Effector CD8-positive, alpha-beta T cell (primary cell): ENCODE results near the gene SLC30A4.
A peak's percentile ranks its signal among the peaks of the same experiment; 100 is the strongest.

Experiments
- DNase-seq: peaks from one replicate; lab custom pipeline; 2025; lab: John Stamatoyannopoulos, UW

Gene SLC30A4

DNA sequence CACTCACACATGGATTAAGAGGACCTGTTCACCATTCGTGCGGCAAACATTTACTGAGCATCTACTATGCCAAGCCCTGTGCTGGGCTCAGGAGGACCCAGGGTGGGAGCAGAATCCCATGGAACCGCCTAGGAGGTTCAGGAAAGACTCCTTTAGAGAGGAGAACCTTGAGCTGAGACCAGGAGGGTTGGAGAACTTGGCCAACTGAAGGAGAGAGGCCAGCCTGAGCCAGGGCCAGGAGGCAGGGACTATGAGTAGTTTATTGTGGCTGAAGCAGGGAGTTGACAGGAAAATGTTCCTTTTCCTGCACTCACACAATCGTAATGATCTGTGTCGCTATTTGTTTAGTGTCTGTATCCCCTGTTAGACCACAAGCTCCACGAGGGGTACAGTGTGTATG is 71.3 kb downstream of the SLC30A4 start:
- DNase-seq, result no peak

DNA sequence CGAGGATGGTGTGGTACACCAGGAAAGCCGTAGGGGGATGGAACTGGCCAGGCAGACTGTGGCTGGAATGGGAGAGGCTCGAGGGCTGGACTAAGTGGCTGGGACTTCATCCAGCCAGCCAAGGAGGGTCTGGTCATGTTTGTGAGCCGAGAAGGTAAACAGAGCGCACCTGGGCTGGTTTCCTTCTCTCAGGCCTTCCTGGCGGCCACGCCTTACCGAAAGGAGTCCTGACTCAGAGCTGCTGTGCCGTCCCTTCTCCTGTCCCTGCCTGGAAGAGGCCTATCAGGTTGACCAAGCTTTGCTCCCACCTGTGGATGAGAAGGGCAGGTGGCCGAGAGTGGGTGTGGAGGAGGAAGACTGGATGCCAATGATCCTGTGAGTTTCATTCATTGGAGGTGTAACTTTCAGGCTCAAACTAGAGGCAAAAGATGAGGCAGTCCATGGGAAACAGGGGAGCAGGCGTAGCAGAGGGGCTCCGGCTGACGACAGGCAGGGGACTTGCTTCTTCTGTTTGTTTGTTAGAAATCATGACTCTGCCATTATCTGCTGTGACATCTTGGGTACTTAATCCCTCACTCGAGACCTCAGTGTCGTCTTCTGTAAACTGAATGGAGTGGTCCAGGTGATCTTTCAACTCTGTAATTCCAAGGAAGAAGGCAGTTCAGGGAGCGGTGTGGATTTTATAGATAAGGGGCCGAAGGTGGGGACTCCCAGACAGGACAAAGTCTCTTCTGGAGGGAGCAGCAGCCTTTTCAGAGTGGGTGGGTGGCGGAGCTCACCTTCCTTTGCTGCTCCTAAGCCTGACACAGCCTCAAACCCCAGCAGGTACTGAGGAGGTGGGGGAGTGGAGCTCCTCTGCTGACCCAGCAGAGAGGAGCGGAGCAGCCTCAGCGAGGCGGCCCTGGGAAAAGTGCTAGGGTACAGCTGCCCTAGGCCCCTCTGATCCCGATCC is 72.4 kb downstream of the SLC30A4 start:
- no peak for DNase-seq

DNA sequence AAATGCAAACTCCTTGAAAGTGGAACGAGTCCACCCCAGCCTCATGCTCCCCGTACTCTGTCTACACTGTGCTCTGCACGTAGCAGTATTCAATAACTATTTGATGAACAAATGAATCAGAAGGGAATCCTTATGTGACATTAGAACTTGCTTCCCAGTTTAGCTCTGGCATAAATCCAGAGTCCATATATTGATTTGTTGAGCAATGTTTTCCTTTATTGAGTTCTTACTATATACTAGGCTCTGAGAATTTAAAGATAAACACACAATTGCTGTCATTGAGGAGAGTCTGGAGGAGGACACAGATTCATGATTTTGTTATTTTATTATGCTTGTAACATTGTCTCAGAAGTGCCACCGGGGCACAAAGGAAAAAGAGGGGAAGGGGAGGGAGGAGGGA is 73.2 kb downstream of the SLC30A4 start:
- no peak for DNase-seq

DNA sequence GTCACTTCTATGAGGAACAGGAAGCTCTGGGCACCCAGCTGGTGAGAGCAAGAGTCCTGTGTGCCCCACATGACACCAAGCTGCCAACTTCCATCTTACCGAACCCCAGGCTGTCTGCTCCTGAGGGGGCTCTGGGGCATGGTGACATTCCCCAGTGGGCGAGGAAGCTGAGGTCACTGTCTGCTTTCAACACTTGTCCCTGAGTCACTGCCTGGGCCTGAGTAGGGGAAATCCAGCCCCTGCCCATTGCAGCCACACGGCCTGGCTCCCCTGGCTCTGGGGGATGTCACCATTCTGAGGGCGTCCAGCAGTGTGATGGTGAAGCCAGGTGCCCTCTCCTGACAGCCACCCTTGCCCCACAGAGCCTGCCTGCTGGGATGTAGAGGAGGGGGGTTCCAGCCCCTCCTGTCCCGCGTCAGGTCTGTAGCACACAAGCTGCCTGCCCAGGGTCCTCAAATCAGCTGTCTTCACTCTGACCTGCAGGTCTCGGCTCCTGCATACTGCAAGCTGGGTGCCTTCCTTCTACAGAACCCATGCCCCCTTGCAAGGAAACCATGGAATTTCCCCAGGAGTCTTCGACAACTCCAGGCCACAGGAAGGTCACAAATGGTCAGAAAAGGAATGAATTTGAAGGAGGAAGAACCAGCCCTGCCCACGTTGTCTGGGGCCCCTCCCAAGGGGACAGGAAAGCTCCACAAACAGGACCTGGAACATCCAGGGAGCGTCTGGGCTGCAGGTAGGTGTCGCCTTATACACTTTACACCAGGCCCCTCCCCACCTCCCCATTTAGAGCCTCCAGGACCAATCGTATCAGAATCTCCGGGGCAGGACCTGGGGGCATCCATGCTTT is 74.3 kb downstream of the SLC30A4 start:
- DNase-seq, result no peak

DNA sequence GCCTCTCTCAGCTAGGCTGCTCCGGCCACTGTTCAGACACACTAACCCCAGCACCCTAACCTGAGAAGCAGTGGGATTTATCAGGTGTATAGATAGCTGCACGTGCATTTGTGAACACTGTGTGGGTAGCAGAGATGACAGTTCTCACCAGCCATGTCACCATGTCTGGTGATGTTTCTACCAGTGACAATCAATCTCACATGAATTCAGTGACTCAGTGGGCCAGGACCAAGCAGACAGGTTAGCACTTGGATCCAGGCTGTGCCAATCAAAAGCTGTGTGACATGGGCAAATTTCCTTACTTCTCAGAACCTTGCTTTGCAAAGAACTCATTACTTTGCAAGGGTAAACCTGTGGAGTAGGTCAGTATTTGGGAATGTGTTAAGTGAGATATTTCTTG is 78.9 kb downstream of the SLC30A4 start:
- DNase-seq, result no peak

DNA sequence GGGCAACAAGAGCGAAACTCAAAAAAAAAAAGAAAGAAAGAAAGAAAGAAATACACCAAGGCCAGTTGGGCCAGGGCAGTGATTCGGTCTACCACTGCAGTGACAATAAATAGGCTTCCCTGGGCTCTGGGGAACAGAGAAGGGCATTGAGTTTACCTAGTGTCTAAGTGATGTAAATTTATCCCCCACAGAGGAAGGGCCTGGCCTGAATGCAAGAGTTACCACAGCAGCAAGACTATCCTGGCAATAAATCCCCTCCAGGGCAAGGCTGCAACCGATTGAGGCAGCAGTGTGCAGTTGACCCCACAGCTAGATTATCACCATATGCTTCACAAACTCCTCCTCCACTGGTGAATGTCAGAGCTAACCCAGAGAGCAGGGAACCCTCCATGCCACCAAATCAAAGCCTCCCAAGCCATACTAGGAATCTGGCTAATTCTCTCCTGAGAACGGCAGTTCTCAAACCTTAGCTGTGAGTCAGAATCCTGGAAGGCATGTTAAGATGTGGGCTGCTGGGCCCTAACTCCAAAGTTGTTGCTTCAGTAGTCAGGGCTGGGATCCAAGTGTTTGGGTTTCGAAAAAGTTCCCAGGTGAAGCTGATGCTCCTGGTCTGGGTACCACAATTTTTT is 79.9 kb downstream of the SLC30A4 start:
- DNase-seq, result no peak

DNA sequence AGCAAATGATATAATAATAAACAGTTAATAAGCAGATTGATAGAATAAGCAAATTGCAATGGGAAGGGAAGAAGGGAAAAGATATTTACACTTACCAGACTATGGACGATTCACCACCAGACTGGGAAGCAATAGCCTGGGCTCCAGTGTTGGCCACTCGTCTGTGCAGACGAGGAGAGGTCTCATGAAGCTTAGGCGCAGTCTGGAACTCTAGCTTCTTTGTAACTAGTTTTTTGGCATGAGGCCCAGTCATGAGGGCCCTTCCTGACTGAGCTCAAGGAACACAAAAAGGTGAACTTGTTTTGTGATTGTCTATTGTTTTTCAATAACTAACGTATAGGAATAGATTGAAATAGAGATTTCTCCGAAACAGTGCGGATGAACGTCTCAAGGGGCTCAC is 80.9 kb downstream of the SLC30A4 start:
- DNase-seq, result no peak

DNA sequence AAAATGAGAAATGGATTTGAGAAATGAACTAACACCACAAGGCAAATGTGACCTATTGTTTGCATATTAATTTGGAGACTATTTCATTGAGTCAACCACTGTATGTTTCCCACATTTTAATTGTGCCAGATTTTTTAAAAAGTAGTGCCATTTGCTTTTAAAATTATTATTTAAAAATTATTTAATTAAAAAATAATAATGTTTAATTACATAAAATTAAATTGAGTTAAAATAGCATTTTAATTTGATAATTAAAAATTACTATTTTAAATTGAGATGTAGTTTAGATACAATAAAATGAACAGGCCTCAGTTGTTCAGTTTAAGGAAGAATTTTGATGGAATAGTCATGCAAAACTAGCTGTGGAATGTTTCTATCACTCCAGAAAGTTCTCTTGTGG is 81.5 kb downstream of the SLC30A4 start:
- DNase-seq, result no peak

DNA sequence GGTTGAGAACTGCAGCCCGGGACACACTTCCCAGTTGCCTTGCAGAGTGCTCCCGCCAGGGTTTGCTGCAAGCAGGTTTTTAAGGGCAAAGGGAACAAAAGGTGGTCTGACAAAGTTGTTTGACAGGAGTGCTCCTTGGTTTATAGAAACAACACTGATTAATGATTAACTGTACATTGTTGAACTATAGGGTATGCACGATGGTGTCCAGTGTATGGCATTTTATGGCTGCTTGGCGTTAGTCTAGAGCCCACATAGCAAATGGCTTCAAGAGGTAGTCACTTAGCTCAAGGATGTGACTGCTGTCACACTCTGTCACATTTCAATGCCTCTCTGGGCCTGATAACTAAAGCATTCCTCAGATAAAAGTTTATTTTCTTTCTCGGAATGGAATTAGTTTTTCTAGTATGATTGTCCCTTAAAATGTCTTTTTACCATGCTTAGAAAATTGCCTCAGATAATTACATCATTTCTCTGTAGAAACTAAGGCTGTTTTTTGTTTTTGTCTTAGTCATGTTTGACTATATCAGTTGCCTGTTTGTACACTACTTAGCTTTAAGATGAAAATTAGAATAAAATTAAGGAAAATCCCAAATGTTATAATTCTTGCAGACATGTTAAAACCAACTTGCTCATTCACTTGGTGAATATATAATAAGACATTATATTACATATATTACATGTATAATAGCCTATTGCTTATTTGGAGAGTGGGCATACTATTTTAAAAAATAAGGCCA is 82.9 kb downstream of the SLC30A4 start:
- DNase-seq, result no peak

DNA sequence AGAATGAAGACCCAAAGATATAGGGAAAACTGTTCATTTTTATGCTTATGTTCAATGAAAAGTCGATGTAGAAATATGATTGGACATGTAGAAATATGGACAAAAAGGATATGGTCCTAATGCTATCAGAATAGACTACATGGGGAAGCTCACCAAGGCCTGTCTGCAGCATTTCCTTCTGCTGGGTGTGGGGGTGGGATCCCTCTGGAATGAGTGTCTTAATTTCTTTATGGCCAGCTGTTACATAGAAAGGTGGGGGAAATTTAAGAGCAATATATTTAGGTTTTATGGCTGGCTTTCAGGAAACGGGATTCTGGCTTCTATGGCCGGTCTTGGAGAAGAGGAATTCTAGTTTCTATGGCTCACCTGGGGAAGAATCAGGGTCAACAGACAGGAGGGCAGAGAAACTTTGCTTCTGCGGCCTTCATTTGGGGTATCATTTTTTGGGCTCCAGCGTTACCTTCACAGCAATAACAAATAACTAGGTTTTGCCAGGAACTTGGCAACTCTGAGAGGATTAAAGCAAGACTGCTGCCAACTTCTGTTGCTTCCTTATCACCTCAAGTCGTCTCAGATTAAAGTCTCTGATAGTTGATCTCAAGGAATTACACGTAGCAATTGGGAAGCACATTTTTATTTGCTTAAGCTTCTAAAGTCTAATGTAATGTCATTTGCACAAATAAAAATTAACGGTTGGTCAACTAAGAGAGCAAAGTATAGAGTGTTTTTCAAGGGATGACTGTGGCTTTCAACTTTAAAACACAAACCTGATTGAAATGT is 87.2 kb downstream of the SLC30A4 start:
- DNase-seq, result no peak

DNA sequence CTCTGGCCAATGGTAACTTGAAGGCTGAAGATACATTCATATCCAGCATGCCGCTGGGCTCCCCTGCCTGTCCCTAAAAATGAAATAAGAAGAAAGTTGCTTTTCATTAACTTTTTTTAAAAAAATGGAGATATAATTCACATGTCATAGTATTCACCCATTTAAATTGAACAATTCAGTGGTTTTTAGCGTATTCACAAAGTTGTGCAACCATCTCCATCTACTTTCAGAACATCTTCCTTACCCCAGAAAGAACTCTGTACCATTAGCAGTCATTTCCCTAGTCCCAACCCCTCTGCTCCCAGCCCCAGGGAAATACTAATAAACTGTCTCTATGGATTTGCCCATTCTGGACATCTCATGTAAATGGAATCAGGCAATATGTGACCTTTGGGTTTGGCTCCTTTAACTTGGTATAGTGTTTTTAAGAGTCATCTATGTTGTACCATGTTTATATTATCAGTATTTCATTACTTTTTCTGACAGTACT is 88.4 kb downstream of the SLC30A4 start:
- no peak for DNase-seq

DNA sequence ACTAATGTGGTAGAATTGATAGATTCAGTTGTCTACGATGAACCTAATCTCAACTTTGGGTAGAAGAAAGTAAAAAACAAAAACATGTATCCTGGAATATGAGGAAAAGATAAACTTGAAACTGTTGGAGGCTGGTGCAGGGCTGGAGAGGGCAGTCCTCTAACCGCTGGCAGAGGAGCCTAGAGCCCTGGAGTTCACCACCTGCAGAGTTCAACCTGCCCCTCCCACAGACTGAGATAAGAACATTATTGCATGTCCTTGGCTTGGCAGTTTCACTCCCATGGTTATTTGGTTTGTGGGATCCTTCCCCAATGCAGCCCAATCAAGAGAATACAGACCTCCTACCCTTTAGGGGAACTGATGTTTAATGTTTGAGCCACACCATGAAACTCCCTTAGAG is 91.0 kb downstream of the SLC30A4 start:
- DNase-seq, result no peak

DNA sequence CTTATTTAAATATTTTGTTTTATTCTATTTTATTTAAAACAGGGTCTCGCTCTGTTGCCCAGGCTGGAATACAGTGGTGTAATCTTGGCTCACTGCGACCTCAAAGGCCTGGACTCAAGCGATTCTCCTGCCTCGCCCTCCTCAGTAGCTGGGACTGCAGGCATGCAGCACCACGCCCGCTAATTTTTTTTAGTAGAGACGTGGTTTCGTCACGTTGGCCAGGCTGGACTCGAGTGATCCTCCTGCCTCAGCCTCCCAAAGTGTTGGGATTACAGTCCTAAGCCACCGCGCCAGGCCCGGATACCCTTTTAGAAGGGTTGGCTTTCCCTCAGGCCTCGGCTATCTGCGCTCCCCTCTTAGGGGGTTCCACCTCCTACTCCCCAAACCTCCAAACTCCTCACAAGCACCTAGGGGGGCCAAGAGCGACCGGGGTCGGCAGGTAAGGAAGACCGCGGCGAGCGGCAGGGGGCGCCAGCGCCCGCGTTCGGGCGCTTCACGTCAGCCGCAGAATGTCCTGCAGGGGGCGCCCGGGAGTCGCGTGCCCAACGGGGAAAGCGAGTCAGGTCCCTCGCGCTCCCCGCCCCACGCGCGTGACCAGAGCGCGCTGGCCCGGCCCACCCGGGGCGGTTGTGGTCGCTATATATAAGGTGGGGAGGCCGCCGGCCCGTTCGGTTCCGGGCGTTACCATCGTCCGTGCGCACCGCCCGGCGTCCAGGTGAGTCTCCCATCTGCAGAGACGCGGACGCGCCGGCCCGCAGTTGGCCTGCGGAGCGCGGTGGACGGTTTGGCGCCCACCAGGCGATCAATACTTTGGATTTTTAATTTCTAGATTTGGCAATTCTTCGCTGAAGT is 92.4 kb downstream of the SLC30A4 start:
- DNase-seq, result peak; percentile 87
